Central memory CD4-positive, alpha-beta T cell (primary cell): ENCODE data around the gene BCL2L1.
"Not testable (repeated sequence)": the region's sequence is repeated elsewhere in the genome, so short reads cannot be mapped to it uniquely, and the experiment has no call there.

Experiments used
- DNase-seq: peaks from one replicate; pipeline ENCODE4 v3.0.0; 2022

Gene BCL2L1

GRCh38 chr20:31642837-31643236, 79.8 kb downstream of the BCL2L1 start:
- DNase-seq = no peak

- DNase-seq = no peak
Measured at GRCh38 chr20:31641391-31641790, 81.3 kb downstream of the BCL2L1 start.

DNA sequence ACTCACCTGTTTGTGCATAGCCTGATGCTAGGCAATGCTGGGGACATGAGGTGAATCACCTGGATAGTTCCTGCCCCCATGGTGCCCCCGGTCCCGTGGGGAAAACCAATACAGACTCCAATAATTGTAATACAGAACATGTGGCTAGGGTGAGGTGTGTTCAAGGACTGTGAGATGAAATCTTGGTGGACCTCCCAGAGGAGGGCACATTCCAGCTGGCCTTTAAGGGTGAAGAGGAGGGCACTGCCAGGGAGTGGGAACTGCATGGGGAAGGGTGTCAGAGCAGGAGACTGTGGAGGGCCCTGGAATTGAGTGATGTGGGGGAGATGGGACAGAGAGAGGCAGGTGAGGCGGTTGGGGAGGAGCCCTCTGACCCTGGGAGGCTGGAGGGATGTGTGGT, 82.4 kb downstream of the BCL2L1 start:
- DNase-seq = no peak

DNA sequence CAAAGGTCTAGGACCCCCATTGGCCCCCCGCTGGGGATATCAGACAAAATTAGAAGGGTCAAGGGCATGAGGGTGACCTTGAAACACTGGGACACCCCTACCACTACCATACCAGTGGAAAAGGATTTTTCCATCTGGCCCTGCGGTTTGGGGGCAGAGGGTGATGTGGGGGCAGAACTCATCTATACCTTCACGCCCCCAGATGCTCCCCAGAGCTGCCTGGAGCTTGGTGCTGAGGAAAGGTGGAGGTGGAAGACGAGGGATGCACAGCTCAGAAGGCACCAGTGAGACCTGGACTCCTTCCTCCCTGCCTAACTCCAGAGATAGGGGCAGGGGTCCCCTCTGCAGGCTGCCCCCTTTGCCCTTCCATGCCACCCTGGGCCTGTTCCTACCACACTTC, 83.9 kb downstream of the BCL2L1 start:
- no peak for DNase-seq

DNA sequence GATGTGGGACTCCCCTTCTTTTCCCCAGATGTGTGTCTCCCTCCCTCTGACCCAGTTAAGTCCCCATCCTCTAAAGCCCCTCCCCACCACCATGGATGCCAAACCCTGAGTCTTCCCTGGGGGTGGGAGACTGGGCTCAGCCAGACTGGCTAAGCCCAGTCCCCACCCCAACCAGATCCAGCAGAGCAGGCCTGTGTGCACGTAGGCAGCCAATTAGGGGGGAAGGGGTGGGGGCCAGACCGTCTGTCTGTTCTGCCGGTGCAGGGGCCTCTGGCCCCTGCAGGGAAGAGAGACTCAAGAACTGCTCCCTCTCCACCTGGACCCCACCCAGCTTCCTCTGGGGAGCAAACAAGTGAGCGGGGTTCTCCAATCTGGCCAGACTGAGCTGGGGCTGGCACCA, 84.4 kb downstream of the BCL2L1 start:
- no peak for DNase-seq

GRCh38 chr20:31637660-31638059, 85.0 kb downstream of the BCL2L1 start, which contains the start of gene COX4I2:
TSS of gene COX4I2 (plus strand) at chr20:31637912. CDS start at chr20:31639018, 1,106 bp downstream.
- no peak for DNase-seq

GRCh38 chr20:31633339-31633914, 89.2 kb downstream of the BCL2L1 start:
- no peak for DNase-seq

DNA sequence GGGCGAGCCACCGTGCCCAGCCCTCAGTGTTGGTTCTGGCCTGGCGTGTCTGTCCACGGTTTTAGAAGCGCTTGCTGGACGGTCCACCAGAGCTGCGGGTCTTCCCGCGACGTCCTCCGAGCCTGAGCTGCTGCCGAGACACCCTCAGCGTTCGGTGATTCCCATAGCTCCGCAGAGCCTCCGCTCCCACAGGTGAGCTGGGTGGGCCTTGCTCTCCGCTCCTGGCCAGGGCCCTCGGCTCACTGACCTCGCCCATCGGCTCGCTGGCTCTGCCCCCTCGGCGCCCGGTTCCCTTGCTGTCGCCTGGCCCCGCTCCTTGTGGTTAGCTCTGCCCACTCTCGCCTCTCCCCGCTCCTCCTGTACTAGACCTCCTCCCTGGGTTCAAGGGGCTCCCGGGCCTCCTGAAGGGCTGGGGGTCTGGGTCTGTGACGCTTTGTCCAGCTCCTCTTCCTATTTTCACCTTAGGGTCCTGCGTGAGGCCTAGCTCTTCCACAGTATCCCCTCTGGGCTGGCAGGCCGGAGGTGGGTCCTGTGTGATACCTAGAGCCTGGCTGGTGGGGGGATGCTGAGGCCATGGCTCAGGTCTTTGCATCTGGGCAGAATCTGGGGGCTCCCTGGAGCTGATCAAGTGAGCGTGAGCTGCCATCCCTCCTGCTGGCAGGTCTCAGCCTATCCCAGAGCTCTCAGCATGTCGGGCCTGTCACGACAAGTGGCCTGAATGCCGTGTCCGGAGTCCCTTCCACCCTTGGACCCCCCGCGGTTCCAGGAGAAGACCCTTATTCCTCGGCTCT, 89.9 kb downstream of the BCL2L1 start:
- no peak for DNase-seq

DNA sequence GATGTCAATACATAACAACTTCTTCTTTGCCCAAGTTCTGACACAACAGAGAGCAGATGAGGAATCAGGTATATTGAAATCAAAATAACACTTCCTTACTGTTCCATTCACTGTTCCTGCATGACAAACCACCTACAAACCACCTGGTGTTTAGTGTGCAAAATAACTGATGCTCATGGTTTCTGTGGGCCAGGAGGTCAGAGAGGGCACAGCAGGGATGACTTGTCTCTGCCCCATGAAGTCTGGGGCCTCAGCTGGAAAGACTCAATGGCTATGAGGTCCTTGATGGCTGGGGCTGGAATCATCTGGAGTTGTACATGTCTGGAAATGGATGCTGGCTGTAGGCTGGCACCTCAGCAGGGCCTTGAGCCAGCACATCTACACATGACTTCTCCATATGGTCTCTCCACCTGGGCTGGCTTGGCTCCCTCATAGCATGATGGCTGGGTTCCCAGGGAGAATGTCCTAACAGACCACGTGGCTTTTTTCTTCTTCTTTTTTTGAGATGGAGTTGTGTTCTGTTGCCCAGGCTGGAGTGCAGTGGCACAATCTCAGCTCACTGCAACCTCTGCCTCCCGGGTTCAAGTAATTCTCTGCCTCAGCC, 92.4 kb downstream of the BCL2L1 start:
- DNase-seq = no peak

- DNase-seq = not testable (repeated sequence)
Measured at GRCh38 chr20:31628057-31628456, 94.6 kb downstream of the BCL2L1 start.

- not testable (repeated sequence) for DNase-seq
Measured at GRCh38 chr20:31626534-31626933, 96.1 kb downstream of the BCL2L1 start.

GRCh38 chr20:31623123-31623505, 99.6 kb downstream of the BCL2L1 start:
- not testable (repeated sequence) for DNase-seq

GRCh38 chr20:31620246-31620645, 102.4 kb downstream of the BCL2L1 start:
- DNase-seq = no peak

DNA sequence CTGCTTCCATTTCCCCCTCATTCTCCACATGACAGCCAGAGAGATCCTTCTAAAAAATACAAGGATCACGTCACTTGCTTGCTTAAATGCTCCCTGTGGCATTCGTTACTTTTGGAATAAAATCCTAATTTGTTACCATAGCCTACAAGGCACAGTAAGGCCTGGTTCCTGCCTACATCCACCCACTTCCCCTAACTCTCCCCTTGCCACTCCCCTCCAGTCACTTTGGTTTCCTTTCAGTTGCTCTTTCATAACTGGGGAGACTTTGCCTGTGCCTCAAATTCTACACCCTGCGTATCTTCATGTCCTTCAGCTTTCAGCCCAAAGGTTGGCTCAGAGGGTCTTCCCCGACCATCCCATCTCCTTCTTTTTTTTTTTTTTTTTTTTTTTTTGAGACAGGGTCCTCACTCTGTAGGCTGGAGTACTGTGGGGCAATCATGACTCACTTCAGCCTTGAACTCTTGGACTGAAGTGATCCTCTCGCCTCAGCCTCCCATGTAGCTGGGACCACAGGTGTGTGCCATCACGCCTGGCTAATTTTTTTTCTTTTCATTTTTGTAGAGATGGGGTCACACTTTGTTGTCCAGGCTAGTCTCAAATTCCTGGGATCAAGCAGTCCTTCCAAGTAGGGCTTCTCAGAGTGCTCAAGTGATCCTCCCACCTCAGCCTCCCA, 105.1 kb downstream of the BCL2L1 start:
- no peak for DNase-seq

GRCh38 chr20:31615416-31615815, 107.3 kb downstream of the BCL2L1 start:
- DNase-seq = no peak
